Esophagus squamous epithelium (tissue), 5 donors: ENCODE results near the gene RPLP1. TPM values are rescaled to one million over a fixed set of nuclear protein-coding genes. Genes with fewer than 3 reads are reported as not detected.

ENCODE experiments used
- DNase-seq: peaks from one replicate; lab custom pipeline; 2025; lab: John Stamatoyannopoulos, UW
- H3K27ac ChIP-seq, 4 donors: fragments of 200-600 bp; sonication (generic); one replicate each; pipeline ENCODE4 v1.5.1; 2016 to 2019; ENCODE audit warnings: mild to moderate bottlenecking in 1 of 4
- H3K27me3 ChIP-seq, 4 donors: fragments of 200-600 bp; sonication (generic); 1 replicate in 3 of 4; 2 replicates in 1 of 4; pipeline versions ENCODE4 v1.5.1 to v1.6.0; 2017 to 2021; ENCODE audit warnings: antibody characterized with exemption in 1 of 4
- H3K36me3 ChIP-seq, 3 donors: fragments of 200-600 bp; sonication (generic); one replicate each; pipeline ENCODE4 v1.5.1; 2016 to 2019
- H3K4me1 ChIP-seq, 3 donors: fragments of 200-600 bp; sonication (generic); one replicate each; pipeline ENCODE4 v1.5.1; 2017 to 2019
- H3K4me3 ChIP-seq, 4 donors: fragments of 200-600 bp; sonication (generic); 1 replicate in 3 of 4; 2 replicates in 1 of 4; pipeline ENCODE4 v1.5.1; 2016 to 2019; ENCODE audit warnings: mild to moderate bottlenecking in 2 of 4, moderate library complexity in 1 of 4
- H3K9me3 ChIP-seq, 3 donors: fragments of 200-600 bp; sonication (generic); one replicate each; pipeline ENCODE4 v1.5.1; 2016 to 2019
- POLR2A ChIP-seq, 4 donors: fragments of 450-650 bp; IDR thresholded peaks; one replicate each; pipeline ENCODE4 v1.6.1; 2017; ENCODE audit warnings: antibody characterized with exemption in 4 of 4, mild to moderate bottlenecking in 4 of 4, moderate library complexity in 3 of 4
- WGBS, 2 donors: methylation state at CpG; one replicate each; pipeline ENCODE4 v1.1.5; 2018; 5-methylcytosine and 5-hydroxymethylcytosine counted together
- intact Hi-C: fragments of 100-400 bp; cut with DNase I; formaldehyde crosslinking; loops from one replicate; pipeline ENCODE4 v1.15.0; 2022
- total RNA-seq, 4 donors: library from RNA; depleted of rRNA; stranded (reverse); fragments of >200 nt; gene quantifications; one replicate each; pipeline ENCODE4 v1.1.0, GENCODE V29; 2016
- TF ChIP-seq, protein P1 (sequence below), 6 experiments: fragments of 450-650 bp in 4 of 6; fragments of 200-600 bp in 2 of 6; sonication (generic) in 2 of 6; IDR thresholded peaks; one replicate each; pipeline ENCODE4 v1.5.1; 2016 to 2019; ENCODE audit warnings: antibody characterized with exemption in 6 of 6, mild to moderate bottlenecking in 4 of 6, moderate library complexity in 4 of 6
- donor health status: DM: yes; HTN: yes; CAD: no.

The RPLP1 gene
- total RNA-seq, 4 donors from 2014 or later: 358 to 1,172 (median 586) TPM

DNA sequence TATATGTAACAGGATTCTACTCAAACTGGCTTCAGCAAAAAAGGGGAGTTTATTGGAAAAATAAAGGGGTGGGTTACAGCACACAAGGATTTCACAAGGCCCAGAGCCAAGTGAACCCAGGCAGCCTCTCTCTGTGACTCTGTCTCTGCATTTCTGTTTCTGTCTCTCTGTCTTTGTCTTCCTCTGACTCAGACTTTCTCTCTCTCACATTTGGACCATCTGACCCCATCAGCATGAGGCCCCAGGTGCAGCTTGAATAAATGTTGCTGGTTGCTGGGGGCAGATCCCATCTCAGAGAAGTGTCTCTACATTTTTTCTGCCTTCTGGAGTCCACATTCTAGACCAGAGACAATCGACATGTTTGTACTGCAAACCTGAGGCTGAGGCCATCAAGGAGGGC is 45.0 kb downstream of the RPLP1 start:
- intact Hi-C loops: no loop called here
- H3K4me1 ChIP-seq: no peaks in the 10 kb centered on the region
- no peak overlapping the region for H3K27ac ChIP-seq
- H3K27me3 ChIP-seq: peaks cover 0 to 38% (median 0%) of the 10 kb centered on the region in 4 donors
- no peaks in the 10 kb centered on the region for H3K9me3 ChIP-seq
- H3K4me3 ChIP-seq: no peak overlapping the region
- 80% methylated on average over 1 of the region's 1 CpG; no CpG with 5 or more reads in 1 of the 2 donors for WGBS, 2 donors
- DNase-seq: no peak
- no peaks in the 10 kb centered on the region for H3K36me3 ChIP-seq
- TF ChIP-seq, protein P1, sequence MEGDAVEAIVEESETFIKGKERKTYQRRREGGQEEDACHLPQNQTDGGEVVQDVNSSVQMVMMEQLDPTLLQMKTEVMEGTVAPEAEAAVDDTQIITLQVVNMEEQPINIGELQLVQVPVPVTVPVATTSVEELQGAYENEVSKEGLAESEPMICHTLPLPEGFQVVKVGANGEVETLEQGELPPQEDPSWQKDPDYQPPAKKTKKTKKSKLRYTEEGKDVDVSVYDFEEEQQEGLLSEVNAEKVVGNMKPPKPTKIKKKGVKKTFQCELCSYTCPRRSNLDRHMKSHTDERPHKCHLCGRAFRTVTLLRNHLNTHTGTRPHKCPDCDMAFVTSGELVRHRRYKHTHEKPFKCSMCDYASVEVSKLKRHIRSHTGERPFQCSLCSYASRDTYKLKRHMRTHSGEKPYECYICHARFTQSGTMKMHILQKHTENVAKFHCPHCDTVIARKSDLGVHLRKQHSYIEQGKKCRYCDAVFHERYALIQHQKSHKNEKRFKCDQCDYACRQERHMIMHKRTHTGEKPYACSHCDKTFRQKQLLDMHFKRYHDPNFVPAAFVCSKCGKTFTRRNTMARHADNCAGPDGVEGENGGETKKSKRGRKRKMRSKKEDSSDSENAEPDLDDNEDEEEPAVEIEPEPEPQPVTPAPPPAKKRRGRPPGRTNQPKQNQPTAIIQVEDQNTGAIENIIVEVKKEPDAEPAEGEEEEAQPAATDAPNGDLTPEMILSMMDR (IDR thresholded peaks at IDR 0.05): no peak
- no peak for TF ChIP-seq POLR2A (IDR thresholded peaks at IDR 0.05)

DNA sequence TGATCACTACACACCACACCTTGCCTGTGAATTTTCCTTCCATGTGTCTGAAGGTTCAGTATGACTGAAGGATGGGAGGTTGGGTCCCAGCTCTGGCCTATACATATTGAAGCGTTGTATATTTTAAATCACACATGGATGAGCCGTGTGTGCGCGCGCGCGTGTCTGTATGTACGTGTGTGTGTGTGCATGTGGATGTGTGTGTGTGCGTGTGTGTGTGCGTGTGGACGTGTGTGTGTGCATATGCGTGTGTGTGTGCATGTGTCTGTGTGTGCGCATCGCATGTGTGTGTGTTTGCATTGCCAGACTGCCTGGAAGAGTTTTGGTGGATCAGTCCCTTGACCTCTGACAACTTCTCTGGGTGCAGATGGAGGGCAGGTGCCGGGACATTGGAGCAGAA is 45.7 kb downstream of the RPLP1 start:
- intact Hi-C loops: no loop called here
- Histone ChIP-seq H3K36me3 (no peaks in the 10 kb centered on the region), H3K4me3 (no peak overlapping the region), H3K27ac (no peak overlapping the region), H3K9me3 (no peaks in the 10 kb centered on the region), H3K4me1 (no peaks in the 10 kb centered on the region), H3K27me3 (peaks cover 0 to 40% (median 0%) of the 10 kb centered on the region in 4 donors)
- 87 to 88% methylated on average over 4 to 15 of the region's 15 CpGs for WGBS, 2 donors
- no peak for TF ChIP-seq POLR2A (IDR thresholded peaks at IDR 0.05)
- TF ChIP-seq, protein P1 (IDR thresholded peaks at IDR 0.05): no peak
- no peak for DNase-seq

DNA sequence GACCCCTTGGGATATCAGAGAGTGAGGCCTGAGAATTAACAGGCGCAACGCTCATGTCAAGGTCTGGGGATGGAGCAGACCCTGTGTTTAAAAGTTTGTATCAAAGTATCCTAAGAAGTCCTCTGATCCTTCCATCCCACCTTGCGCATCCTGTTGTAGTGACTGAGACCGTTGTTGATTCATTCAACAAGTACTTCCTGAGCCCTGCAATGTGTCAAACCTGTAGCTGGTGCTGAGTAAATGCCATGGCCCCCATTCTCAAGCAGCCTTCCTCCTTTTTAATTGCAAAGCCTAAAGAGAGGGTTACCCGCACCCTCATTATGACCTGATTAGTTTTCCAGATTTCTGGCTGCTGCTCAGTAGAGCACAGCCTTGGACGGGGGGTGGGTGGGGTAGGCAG is 46.4 kb downstream of the RPLP1 start:
- no peak for DNase-seq
- no peaks in the 10 kb centered on the region for H3K36me3 ChIP-seq

DNA sequence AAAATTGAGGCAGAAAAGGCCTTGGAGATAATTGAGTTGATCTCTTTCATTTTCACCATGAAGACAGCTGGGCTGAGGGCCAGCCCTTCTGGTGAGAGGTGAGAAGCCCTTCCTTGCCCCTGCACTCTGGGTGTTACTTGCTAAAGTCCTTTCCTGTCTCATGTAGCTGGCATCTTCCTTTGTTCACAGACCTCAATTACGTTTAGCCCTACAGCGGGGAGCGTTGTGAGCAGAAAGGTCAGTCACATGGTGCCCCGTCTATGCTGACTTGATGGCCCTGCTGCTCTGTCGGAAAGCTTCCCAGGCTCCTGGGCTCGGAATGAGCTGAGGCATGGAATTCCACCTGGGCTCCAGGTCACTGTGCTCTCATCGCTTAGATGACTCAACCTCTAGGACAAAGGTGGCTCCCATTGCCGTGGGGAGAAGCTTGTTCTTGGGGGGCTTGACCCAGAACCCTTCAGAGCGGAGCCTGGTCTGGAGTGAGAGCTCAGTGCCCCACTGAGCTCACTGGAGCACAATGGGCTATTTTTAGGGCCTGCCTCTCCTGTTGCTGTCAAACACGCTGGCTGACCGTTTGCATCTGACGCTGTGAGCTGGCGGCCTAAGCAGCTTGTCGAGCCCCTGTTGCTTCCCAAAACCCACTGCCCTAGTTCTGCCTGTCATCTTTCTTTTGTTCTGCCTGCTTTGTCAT is 47.0 kb downstream of the RPLP1 start:
- TF ChIP-seq POLR2A (IDR thresholded peaks at IDR 0.05): no peak
- TF ChIP-seq, protein P1 (IDR thresholded peaks at IDR 0.05): no peak
- no peak overlapping the region for H3K27ac ChIP-seq
- no peaks in the 10 kb centered on the region for H3K4me1 ChIP-seq
- intact Hi-C loops: no loop called here
- H3K9me3 ChIP-seq: no peaks in the 10 kb centered on the region
- peaks cover 0 to 33% (median 0%) of the 10 kb centered on the region in 4 donors for H3K27me3 ChIP-seq
- no peaks in the 10 kb centered on the region for H3K36me3 ChIP-seq
- no peak overlapping the region for H3K4me3 ChIP-seq
- DNase-seq: no peak
- WGBS, 2 donors: 73 to 78% methylated on average over 6 to 8 of the region's 14 CpGs

More for the DNA sequence above, 46.4 kb downstream of the RPLP1 start:
- intact Hi-C loops: no loop called here
- 87 to 94% methylated on average over 4 to 5 of the region's 6 CpGs for WGBS, 2 donors
- Histone ChIP-seq H3K27ac (no peak overlapping the region), H3K27me3 (peaks cover 0 to 33% (median 0%) of the 10 kb centered on the region in 4 donors), H3K4me3 (no peak overlapping the region), H3K9me3 (no peaks in the 10 kb centered on the region), H3K4me1 (no peaks in the 10 kb centered on the region)
- TF ChIP-seq, protein P1 (IDR thresholded peaks at IDR 0.05): no peak
- TF ChIP-seq POLR2A (IDR thresholded peaks at IDR 0.05): no peak

DNA sequence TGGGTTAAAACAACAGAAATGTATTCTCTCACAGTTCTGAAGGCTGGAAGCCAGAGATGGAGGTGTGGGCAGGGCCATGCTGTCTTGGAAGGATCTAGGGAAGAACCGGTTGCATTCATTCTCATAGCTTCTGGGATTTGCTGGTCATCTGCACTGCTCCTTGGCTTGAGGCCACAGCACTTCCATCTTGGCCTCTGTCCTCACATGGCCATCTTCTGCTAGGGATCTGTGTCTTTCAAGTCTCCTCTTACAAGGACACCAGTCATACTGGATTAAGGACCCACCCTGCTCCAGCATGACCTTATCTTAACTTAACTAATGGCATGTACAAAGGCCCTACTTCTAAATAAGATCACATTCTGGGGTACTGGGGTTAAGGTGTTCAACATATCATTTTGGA is 47.7 kb downstream of the RPLP1 start:
- Histone ChIP-seq H3K4me1 (no peaks in the 10 kb centered on the region), H3K36me3 (no peaks in the 10 kb centered on the region), H3K27me3 (peaks cover 0 to 33% (median 0%) of the 10 kb centered on the region in 4 donors), H3K9me3 (no peaks in the 10 kb centered on the region), H3K27ac (no peak overlapping the region), H3K4me3 (no peak overlapping the region)
- no peak for DNase-seq
- WGBS, 2 donors: 63 to 88% methylated on average over 1 of the region's 1 CpG
- intact Hi-C loops: no loop called here
- no peak for TF ChIP-seq POLR2A (IDR thresholded peaks at IDR 0.05)
- TF ChIP-seq, protein P1 (IDR thresholded peaks at IDR 0.05): no peak
